GM13976 (cell line): ENCODE data around the gene POM121.
"Not testable (repeated sequence)": the region's sequence is repeated elsewhere in the genome, so short reads cannot be mapped to it uniquely, and the experiment has no call there.

Source experiments
- DNase-seq: peaks from one replicate; pipeline ENCODE4 v3.0.0; 2012; ENCODE audit warnings: low spot score
- in situ Hi-C: fragments of 300-500 bp; cut with MboI; formaldehyde crosslinking; loops from one replicate; pipeline ENCODE4 v1.12.0; 2022; ENCODE audit warnings: low sequenced_read_pairs, mixed read lengths, inconsistent platforms; ENCODE audit not compliant: unreplicated experiment
- TF ChIP-seq, protein P1 (sequence below): IDR thresholded peaks from 2 replicates; pipeline ENCODE4 v1.5.1; 2012; ENCODE audit warnings: borderline replicate concordance, mild to moderate bottlenecking; ENCODE audit not compliant: insufficient read depth; ENCODE audit errors: extremely low read depth, missing control alignments, control extremely low read depth

The POM121 gene

GRCh38 chr7:72924386-72924732 lies 536 bp upstream of the POM121 start:
- in situ Hi-C loops = loop anchor here (25.0 kb wide), 1 partner anchor 1162 kb away; no protein-coding TSS in a partner anchor
- TF ChIP-seq, protein P1, sequence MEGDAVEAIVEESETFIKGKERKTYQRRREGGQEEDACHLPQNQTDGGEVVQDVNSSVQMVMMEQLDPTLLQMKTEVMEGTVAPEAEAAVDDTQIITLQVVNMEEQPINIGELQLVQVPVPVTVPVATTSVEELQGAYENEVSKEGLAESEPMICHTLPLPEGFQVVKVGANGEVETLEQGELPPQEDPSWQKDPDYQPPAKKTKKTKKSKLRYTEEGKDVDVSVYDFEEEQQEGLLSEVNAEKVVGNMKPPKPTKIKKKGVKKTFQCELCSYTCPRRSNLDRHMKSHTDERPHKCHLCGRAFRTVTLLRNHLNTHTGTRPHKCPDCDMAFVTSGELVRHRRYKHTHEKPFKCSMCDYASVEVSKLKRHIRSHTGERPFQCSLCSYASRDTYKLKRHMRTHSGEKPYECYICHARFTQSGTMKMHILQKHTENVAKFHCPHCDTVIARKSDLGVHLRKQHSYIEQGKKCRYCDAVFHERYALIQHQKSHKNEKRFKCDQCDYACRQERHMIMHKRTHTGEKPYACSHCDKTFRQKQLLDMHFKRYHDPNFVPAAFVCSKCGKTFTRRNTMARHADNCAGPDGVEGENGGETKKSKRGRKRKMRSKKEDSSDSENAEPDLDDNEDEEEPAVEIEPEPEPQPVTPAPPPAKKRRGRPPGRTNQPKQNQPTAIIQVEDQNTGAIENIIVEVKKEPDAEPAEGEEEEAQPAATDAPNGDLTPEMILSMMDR = no peak
- DNase-seq = no peak

DNA sequence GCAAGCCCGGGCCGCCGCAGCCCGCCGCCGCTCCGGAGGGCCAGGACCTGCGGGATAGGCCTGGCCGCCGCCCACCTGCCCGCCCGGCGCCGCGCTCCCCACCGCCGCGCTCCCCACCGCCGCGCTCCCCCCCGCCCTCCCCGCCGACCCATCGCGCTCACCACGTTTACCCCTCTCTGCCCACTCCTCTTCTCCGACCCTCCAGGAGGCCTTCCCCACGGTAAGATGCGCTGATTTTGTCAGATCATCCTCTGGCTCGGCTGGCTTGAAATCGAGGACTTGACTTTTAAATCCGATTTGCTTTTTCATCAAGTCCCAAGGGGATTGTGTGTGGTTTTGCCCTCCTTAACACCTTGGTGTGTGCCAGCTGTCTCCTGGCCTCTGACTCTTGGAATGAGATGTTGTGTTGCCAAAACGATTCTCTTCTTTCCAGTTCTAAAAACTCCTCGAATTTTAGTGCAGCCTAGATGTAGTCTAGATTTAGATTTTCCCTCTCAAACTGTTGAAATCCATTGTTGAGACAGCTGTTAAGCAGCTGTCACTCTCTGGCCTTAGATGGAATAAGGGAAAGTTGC lies 738 bp downstream of the POM121 start:
- in situ Hi-C loops = no loop called here
- no peak for DNase-seq
- TF ChIP-seq, protein P1 = no peak

DNA sequence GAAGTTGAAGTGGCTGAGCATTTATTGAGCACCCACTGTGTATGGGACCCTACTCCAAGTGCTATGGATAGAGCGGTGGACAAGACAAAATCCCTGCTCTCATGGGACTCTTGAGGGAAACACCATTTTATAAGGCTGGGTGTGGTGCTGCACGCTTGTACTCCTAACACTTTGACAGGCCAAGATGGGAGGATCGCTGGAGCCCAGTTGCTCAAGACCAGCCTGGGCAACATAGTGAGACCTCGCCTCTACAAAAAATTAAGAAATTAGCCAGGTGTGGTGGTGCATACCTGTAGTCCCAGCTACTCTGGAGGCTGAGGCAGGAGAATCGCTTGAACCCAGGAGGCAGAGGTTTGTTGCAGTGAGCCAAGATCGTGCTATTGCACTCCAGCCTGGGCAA lies 2.9 kb downstream of the POM121 start:
- in situ Hi-C loops, DNase-seq: not testable (repeated sequence)

GRCh38 chr7:72928216-72928615 lies 3.3 kb downstream of the POM121 start:
- DNase-seq, in situ Hi-C loops: not testable (repeated sequence)

DNA sequence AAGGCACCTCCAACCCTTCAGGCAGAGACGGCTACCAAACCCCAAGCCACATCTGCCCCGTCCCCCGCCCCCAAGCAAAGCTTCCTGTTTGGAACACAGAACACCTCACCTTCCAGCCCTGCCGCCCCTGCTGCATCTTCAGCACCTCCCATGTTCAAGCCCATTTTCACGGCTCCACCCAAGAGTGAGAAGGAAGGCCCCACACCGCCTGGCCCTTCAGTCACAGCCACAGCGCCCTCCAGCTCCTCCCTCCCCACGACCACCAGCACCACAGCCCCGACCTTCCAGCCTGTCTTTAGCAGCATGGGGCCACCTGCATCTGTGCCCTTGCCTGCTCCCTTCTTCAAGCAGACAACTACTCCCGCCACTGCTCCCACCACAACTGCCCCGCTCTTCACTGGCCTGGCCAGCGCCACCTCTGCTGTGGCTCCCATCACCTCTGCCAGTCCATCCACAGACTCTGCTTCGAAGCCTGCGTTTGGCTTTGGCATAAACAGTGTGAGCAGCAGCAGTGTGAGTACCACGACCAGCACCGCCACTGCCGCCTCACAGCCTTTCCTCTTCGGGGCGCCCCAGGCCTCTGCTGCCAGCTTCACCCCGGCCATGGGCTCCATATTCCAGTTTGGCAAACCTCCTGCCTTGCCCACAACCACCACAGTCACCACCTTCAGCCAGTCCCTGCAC lies 17.3 kb downstream of the POM121 start:
- in situ Hi-C loops = not testable (repeated sequence)

GRCh38 chr7:72942956-72943355 lies 18.1 kb downstream of the POM121 start:
- DNase-seq, in situ Hi-C loops: not testable (repeated sequence)

More for the DNA sequence above, 17.3 kb downstream of the POM121 start:
- DNase-seq = not testable (repeated sequence)

DNA sequence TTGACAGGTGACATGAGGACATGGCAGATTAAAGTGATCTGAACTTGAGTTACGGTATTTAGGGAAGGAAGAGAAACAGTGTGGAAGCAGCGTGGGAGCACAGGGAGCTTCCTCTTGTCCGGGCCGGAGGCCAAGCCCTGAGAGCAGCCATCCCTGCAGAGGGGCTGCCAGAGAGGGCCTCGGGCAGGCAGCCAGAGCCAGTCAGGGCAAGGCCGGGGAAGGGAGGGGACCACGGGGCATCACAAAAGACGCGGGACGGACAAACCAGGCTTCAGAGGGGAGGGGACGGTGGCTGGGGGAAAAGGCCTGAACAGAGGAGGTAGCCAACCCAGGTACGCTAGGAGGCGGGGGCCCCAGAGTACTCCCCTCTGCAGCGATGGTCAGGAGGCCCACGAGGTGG lies 20.0 kb downstream of the POM121 start:
- in situ Hi-C loops, DNase-seq: not testable (repeated sequence)

DNA sequence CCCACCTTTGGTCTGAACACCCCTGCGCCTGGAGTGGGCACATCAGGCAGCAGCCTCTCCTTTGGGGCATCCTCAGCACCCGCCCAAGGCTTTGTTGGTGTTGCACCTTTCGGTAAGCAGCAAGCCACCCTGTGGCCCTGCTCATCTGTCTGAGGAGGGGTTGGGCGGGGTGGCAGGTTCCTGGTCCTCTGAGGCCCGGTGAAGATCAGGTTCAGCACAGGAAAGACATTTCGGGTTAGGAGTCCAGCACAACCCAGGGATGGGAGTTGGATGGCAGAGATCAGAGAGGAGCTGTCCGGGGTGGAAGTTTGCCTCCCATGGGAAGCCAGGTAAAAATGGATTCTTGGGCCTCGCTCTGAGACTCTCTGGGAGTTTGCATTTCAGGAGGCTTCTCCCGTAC lies 20.7 kb downstream of the POM121 start:
- DNase-seq, in situ Hi-C loops: not testable (repeated sequence)

GRCh38 chr7:72946130-72946745 lies 21.3 kb downstream of the POM121 start:
- in situ Hi-C loops, DNase-seq: not testable (repeated sequence)

- in situ Hi-C loops, DNase-seq: not testable (repeated sequence)
Measured at GRCh38 chr7:72948714-72949113, 23.8 kb downstream of the POM121 start.

- DNase-seq, in situ Hi-C loops: not testable (repeated sequence)
Measured at GRCh38 chr7:72949276-72949675, 24.4 kb downstream of the POM121 start.

GRCh38 chr7:72949686-72950085 lies 24.8 kb downstream of the POM121 start:
- DNase-seq, in situ Hi-C loops: not testable (repeated sequence)

GRCh38 chr7:72950432-72950831 lies 25.5 kb downstream of the POM121 start:
- DNase-seq, in situ Hi-C loops: not testable (repeated sequence)

- in situ Hi-C loops, DNase-seq: not testable (repeated sequence)
Measured at GRCh38 chr7:72953901-72954562, 29.1 kb downstream of the POM121 start.

DNA sequence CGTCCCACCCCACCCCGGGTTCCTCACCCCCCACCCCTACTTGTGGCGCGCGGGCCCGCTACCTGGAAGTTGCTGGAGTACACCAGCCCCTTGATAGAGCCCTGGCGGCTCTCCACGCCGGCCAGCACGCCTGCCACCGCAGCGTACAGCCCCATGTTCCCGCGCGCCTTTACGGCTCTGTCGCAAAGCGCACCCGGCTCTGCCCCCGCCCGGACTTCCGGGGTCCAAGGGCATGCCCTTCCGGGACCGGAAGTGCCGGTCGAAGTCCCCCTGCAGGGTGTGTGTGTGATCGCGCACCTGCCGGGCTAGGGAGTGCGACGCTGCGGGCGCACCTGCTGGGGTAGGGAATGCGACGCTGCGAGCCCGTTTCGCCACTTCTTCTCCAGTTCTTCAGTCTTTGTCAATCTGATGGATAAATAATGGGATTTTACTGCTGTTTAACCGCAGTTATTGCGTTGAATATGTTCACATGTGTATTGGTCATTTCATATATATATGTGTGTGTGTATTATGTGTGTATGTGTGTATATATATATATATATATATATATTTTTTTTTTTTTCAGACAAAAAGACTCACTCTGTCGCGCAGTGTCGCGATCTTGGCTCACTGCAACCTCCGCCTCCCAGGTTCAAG lies 29.8 kb downstream of the POM121 start:
- in situ Hi-C loops, DNase-seq: not testable (repeated sequence)

DNA sequence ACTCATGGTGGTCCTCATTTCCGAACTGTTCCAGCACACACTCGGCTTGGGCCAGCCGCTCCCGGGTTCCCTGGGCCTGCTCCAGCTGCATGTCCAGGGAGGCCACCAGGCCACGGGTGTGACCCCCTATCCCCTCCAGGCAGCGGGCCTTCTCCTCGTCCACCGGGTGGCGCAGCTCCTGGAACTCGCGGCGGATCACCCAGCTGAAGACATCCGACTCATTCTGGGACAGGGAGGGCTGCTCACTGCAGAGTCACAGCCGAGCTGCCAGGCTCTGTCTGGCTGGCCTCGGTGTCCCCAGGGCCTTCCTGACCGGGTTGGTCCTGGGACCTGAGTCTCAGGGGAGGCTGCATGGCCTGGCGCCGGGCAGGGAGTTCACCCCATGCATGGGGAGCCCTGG lies 35.1 kb downstream of the POM121 start:
- in situ Hi-C loops, DNase-seq: not testable (repeated sequence)
